GM18498 (cell line): ENCODE data around the gene SPTY2D1.
"Not testable (repeated sequence)": the region's sequence is repeated elsewhere in the genome, so short reads cannot be mapped to it uniquely, and the experiment has no call there.

Experiments used
- ATAC-seq: cut with Tn5 transposase; IDR thresholded peaks from one replicate; pipeline ENCODE4 v1.9.1; 2021; ENCODE audit warnings: mild to moderate bottlenecking, moderate library complexity; ENCODE audit not compliant: unreplicated experiment

The SPTY2D1 gene

GRCh38 chr11:18634140-18635032 lies at the start of gene SPTY2D1:
Gene SPTY2D1, minus strand, starts transcription at chr11:18634342. Its CDS starts 85 bp downstream, at chr11:18634257.
- peak; percentile 94 for ATAC-seq

DNA sequence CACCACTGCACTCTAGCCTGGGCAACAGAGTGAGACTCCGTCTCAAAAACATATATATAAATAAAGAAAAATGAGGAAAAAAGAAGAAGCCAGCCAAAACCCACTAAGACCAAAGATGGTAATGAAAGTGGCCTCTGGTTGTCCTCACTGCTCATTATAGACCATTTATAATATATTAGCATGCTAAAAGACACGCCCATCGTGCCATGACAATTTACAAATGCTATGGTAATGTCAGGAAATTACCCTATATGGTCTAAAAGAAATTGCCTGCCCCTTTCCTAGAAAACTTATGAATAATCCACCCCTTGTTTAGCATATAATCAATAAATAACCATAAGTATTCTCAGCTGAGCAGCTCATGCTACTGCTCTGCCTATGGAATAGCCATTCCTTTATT lies 48.3 kb upstream of the SPTY2D1 start:
- ATAC-seq: no peak

- ATAC-seq: not testable (repeated sequence)
Measured at GRCh38 chr11:18681949-18682348, 47.8 kb upstream of the SPTY2D1 start.

DNA sequence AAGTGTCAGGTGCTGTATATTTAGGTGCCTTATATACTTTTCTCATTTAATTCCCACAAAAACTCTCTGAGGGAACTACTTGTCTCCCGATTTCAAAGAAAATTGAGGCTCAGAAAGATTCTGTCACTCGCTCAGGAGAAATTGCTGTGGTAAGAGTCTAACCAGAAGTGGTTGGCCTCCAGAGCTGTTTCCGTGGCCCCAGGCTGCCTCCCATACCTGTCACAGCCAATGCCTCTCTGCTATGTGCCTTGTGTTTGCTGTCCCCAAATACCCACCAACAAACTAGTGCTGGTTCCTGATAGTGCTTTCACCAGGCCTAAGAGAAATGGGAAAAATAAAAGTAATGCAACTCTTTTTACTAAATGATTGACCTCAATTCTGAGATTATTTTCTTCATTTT lies 43.4 kb upstream of the SPTY2D1 start:
- ATAC-seq: no peak

- ATAC-seq: no peak
Measured at GRCh38 chr11:18676803-18677202, 42.7 kb upstream of the SPTY2D1 start.

DNA sequence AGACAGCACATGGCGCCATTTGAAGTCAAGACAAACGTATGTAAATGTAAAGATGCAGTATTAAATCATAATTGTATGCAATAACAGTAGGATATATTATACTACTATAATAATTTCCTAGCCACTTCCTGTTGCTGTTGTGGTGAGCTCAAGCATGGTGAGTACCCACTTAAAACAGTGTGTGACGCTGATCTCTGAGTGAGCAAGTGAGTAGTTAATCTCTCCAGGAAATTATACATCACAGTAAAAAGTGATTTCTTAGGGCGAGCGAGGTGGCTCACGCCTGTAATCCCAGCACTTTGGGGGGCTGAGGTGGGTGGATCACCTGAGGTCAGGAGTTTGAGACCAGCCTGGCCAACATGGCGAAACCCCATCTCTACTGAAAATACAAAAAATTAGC lies 38.1 kb upstream of the SPTY2D1 start:
- not testable (repeated sequence) for ATAC-seq

DNA sequence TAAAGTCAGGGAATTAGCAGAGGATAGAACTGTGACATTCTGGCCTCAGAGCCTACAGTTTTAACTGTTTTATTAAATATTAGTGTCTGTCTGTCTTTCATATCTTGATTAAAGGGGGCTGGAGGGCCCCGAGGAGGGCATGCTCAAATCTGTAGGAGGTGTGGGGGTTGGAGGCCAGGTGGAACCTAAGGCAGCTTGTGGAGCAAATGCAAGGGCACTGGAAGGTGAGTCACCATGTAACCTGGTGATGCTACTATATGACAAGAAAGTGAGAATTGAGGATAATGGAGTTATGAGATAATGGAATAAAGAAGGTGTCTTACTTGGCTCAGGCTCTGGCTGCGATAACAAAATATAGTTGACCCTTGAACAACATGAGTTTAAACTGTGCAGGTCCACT lies 37.1 kb upstream of the SPTY2D1 start:
- ATAC-seq: no peak

DNA sequence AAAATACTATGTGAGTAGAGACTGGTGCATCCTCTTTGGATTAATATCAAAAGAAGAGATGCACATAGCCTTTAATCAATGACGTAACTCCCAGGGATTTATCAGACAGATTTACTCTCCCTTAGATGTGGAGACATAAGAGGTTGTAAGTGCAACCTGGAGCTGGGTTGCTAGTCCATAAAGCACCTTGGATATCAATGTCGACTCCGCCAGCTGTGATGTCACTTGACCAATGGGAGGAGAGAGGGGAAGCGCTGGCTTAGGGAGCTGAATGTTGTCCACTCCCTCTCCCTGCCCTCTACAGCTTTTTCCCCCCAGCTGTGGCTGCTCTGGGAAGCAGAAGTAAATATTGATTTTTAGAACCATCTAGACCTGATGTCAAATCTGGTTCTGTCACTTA lies 35.6 kb upstream of the SPTY2D1 start:
- no peak for ATAC-seq

- ATAC-seq: no peak
Measured at GRCh38 chr11:18669219-18669596, 35.1 kb upstream of the SPTY2D1 start.

DNA sequence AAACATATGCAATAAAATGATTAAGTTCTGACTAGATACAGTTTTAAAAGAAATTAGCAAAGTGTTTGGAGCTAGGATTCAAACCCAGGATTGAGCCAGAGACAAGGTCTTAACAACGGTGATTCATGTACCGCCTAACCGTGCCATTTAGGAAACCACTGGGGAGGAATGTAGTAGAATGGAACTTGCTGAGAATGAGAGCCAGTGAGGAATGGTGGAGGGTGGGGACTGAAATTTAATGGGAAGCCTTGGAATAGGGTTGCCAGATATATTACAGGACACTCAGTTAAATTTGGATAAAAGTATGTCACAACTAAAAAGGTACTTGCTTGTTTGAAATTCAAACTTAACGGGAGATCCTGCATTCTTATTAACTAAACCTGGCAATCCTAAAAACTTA lies 34.0 kb upstream of the SPTY2D1 start:
- no peak for ATAC-seq

DNA sequence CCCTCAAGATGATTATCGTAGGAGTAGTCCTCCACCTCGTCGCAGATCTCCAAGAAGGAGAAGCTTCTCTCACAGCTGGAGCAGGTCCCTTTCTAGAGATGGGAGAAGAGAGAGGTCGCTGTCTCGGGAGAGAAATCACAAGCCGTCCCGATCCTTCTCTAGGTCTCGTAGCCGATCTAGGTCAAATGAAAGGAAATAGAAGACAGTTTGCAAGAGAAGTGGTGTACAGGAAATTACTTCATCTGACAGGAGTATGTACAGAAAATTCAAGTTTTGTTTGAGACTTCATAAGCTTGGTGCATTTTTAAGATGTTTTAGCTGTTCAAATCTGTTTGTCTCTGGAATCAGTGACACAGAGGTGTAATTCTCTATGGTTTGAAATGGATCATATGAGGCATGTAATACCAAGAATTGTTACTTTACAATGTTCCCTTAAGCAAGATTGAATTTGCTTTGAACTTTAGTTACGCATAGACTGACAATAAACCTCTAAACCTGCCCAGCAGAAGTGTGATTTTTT lies 31.3 kb upstream of the SPTY2D1 start:
- ATAC-seq: not testable (repeated sequence)

- no peak for ATAC-seq
Measured at GRCh38 chr11:18657673-18658072, 23.5 kb upstream of the SPTY2D1 start.

- ATAC-seq: no peak
Measured at GRCh38 chr11:18650859-18651557, 16.9 kb upstream of the SPTY2D1 start.

GRCh38 chr11:18650353-18650752 lies 16.2 kb upstream of the SPTY2D1 start:
- ATAC-seq: no peak

GRCh38 chr11:18643034-18643433 lies 8.9 kb upstream of the SPTY2D1 start:
- ATAC-seq: not testable (repeated sequence)

DNA sequence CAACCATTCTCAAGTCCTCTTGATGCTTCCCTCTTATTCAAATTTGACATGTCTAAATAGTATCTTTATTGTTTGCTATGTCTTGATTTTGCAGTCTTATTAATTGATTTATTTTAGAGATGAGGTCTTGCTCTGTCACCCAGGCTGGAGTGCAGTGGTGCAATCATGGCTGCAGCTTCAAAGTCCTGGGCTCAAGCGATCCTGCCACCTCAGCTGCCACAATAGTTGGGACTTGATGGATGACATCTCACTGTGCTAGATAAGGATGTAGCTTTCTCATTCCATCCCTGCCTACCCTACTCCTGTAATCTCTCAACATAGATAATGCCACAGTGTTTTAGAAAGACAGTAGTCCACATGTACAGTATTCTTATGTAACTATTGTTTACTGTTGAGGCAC lies 7.5 kb upstream of the SPTY2D1 start:
- no peak for ATAC-seq

DNA sequence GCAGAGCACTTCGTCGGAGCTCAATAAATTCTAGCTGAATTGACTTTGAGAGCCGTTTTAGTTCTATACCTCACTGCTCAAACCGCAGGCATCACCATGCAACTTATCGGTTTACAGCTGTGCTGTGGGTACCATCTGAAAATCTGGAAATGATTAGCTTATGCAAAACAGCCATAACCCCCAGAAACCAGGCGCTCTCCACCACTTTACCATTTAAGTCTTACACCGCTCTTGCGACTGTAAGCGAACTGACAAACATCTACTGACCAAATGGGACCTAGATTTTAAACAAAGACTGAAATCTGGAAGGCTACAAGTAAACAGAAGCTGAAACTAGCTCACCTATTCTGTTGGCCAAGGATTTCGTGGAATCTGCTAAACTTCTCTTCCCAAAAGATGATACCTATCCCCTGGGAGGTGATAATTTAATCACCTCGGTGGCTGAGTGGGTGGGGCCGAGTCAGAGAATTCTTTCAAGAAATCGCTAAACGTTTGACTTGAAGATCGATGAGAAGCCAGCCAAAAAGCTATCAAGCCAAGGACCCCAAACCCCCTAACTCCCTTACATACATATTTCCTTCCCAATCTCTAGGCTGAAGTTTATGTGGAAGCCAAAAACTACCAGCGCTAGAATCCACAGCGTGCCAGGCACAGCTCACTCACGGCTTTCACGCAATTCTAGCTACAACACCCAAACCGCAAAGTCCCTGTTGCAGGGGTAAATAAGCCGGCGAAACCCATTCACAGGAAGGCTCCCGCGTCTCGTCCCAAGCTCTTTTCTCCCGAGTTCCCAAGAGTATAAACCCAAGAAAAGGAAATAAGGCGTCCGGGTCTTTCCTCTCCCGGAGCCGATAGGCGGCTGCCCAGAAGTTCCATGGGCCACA lies 644 bp downstream of the SPTY2D1 start:
- peak; percentile 63 for ATAC-seq

GRCh38 chr11:18632841-18633240 lies 1.3 kb downstream of the SPTY2D1 start:
- ATAC-seq: no peak

- no peak for ATAC-seq
Measured at GRCh38 chr11:18624161-18624560, 10.0 kb downstream of the SPTY2D1 start.

DNA sequence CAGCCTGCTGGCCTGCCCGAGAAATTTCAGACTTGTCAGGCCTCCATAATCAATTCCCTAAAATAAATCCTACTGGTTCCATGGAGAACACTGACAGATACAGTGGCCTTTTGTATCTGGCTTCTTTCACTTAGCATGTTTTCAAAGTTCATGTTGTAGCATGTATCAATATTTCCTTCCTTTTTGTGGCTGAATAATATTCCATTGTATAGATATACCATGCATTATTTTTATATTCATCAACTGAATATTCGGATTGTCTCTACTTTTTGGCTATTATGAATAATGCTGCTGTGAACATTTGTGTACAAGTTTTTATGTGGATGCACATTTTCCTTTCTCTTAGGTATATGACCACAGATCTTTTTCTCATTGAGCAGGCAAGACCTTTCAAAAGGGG lies 10.4 kb downstream of the SPTY2D1 start:
- ATAC-seq: no peak
